GM13976 (cell line): ENCODE results near the gene CAMTA2.
A peak's percentile ranks its signal among the peaks of the same experiment; 100 is the strongest.
"Not testable (repeated sequence)": the region's sequence is repeated elsewhere in the genome, so short reads cannot be mapped to it uniquely, and the experiment has no call there.

ENCODE experiments used
- DNase-seq: peaks from one replicate; pipeline ENCODE4 v3.0.0; 2012; ENCODE audit warnings: low spot score
- CTCF ChIP-seq: IDR thresholded peaks from 2 replicates; pipeline ENCODE4 v1.5.1; 2012; ENCODE audit warnings: borderline replicate concordance, mild to moderate bottlenecking; ENCODE audit not compliant: insufficient read depth; ENCODE audit errors: extremely low read depth, missing control alignments, control extremely low read depth
- in situ Hi-C: fragments of 300-500 bp; cut with MboI; formaldehyde crosslinking; loops from one replicate; pipeline ENCODE4 v1.12.0; 2022; ENCODE audit warnings: low sequenced_read_pairs, mixed read lengths, inconsistent platforms; ENCODE audit not compliant: unreplicated experiment

CAMTA2 gene

GRCh38 chr17:5031365-5032082, 44.0 kb upstream of the CAMTA2 start:
- TF ChIP-seq CTCF = peak; percentile 66
- peak; percentile 91 for DNase-seq
- in situ Hi-C loops = no loop called here

DNA sequence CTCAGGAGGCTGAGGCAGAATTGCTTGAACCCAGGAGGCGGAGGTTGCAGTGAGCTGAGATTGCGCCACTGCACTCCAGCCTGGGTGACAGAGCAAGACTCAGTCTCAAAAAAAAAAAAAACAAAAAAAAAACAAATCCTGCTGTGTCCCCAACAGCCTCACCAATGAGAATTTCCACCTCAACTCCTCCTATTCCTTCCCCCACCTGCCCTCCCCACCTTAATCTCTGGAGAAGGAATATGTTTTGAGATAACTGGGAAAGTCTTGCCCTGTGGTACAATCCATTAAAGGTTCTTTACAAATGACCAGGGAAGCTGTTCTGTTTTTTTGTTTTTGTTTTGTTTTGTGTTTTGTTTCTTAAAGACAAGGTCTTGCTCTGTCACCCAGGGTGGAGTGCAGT, 42.7 kb upstream of the CAMTA2 start:
- in situ Hi-C loops, DNase-seq: not testable (repeated sequence)

- DNase-seq = no peak
- TF ChIP-seq CTCF = no peak
- in situ Hi-C loops = no loop called here
Observed at GRCh38 chr17:5027916-5028315, 40.4 kb upstream of the CAMTA2 start.

DNA sequence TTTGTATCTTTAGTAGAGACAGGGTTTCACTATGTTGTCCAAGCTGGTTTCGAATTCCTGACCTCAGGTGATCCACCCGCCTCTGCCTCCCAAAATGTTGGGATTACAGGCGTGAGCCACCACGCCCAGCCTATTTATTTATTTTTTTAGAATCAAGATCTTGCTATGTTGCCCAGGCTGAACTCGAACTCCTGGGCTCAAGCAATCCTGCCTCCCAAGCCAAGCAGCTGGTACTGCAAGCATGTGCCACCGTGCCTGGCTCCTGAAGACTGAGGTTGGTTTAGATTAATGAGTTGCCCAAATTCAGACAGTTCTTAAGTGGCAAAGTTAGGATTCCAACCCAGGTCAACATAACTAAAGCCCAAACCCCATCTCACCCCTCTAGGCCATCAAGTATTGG, 39.8 kb upstream of the CAMTA2 start:
- no peak for TF ChIP-seq CTCF
- no peak for DNase-seq
- in situ Hi-C loops = no loop called here

- no peak for TF ChIP-seq CTCF
- in situ Hi-C loops = no loop called here
- DNase-seq = no peak
Observed at GRCh38 chr17:5024604-5025003, 37.1 kb upstream of the CAMTA2 start.

DNA sequence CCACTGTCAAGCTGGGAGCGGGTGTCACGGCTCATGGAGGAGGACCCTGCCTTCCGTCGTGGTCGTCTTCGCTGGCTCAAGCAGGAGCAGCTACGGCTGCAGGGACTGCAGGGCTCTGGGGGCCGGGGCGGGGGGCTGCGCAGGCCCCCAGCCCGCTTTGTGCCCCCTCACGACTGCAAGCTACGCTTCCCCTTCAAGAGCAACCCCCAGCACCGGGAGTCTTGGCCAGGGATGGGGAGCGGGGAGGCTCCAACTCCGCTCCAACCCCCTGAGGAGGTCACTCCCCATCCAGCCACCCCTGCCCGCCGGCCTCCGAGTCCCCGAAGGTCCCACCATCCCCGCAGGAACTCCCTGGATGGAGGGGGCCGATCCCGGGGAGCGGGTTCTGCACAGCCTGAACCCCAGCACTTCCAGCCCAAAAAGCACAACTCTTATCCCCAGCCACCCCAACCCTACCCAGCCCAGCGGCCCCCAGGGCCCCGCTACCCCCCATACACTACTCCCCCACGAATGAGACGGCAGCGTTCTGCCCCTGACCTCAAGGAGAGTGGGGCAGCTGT, 36.2 kb upstream of the CAMTA2 start:
- no peak for TF ChIP-seq CTCF
- DNase-seq = no peak
- in situ Hi-C loops = no loop called here

DNA sequence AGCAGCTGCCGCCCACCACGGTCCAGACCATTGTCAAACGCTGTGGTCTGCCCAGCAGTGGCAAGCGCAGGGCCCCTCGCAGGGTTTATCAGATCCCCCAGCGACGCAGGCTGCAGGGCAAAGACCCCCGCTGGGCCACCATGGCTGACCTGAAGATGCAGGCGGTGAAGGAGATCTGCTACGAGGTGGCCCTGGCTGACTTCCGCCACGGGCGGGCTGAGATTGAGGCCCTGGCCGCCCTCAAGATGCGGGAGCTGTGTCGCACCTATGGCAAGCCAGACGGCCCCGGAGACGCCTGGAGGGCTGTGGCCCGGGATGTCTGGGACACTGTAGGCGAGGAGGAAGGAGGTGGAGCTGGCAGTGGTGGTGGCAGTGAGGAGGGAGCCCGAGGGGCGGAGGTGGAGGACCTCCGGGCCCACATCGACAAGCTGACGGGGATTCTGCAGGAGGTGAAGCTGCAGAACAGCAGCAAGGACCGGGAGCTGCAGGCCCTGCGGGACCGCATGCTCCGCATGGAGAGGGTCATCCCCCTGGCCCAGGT, 34.8 kb upstream of the CAMTA2 start:
- in situ Hi-C loops = no loop called here
- no peak for TF ChIP-seq CTCF
- no peak for DNase-seq
